G401 (cell line): ENCODE measurements around the gene ARHGAP42. TPM values are rescaled to one million over a fixed set of nuclear protein-coding genes. Genes with fewer than 3 reads are reported as not detected.

Experiments
- DNase-seq: peaks from one replicate; pipeline ENCODE4 v3.0.0-alpha.2; 2015; ENCODE audit warnings: low spot score
- in situ Hi-C: cut with HindIII; loops from 2 replicates; pipeline ENCODE4 v1.10.0; 2016; ENCODE audit warnings: low sequenced_read_pairs, mixed read lengths
- total RNA-seq: library from RNA; depleted of rRNA; stranded (reverse); fragments of >200 nt; shearing (Covaris generic); gene quantifications from 2 replicates; pipeline ENCODE4 v1.2.3, GENCODE V29; 2014

The ARHGAP42 gene
- total RNA-seq, 1 experiment from 2014 or later = not detected

DNA sequence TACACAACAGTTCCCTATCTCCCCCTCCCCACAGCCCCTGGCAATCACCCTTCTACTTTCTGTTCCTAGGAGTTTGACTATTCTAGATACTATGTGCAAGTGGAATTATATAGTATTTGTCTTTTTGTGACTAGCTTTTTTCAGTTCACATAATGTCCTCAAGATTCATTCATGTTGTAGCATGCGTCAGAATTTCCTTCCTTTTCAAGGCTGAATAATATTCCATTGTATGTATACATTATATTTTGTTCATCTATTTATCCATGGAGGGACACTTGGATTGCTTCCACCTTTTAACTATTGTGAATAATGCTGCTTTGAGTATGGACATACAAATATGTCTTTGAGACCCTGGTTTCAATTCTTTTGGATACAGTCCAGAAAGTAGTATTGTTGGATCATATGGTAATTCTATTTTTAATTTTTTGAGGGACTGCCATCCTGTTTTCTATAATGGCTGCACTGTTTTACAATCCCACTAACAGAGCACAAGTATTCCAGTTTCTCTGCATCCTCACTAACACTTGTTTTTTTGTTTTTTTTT lies 128.8 kb downstream of the ARHGAP42 start:
- in situ Hi-C loops = no loop called here
- no peak for DNase-seq

DNA sequence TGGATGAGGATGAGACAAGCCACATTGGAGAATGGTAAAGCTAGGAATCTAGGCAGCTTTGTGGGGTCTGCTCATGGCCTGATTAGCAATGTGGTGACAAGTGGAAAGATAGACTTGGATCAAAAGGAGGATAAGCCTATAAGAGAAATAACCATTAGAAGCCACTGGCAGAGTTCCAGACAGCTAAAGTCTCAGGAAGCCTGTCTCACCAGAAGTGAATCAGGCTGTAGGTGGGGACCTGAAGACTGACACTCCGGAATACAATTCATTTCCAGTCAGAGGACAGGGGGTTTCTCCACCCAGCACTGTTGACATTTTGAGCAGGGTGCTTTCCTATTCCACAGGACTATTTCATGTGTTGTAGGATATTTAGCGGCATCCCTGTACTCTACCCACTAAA lies 129.7 kb downstream of the ARHGAP42 start:
- in situ Hi-C loops = no loop called here
- no peak for DNase-seq

DNA sequence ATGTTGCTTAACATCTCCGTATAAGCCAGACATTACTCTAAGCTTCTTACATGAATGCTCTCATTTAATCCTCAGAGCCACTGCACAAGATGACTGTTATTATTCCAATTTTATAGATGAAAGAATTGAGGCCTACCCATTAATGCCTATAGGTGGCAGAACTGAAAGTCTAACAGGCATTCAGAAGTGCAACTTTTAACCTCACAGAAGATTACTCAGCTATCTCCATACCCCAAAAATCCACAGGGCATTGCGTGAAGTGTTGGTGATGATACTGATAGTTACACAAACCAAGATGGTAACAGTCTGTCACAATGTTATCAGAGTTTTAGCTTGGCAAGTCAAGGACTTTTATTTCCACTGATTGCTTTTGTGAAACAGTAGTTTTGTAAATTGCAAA lies 130.5 kb downstream of the ARHGAP42 start:
- in situ Hi-C loops = no loop called here
- no peak for DNase-seq

DNA sequence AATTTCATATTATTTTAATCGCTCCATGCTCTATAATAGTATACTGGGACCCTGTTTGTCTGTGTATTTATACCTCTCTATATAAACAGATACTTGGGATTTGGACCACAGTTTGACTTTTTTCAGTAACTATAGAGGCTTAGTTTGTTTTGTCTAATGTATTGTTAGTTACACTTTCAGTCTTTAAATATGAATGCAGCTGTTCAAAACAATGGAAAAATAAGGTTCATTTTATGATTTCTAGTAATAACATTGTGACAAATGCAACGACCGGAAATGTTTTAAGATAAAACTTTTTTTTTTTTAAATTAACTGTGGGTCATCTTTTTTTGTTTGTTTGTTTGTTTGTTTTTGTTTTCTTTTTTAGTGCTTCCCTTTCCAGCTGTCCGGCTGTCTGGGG lies 133.5 kb downstream of the ARHGAP42 start:
- DNase-seq = no peak
- in situ Hi-C loops = no loop called here

DNA sequence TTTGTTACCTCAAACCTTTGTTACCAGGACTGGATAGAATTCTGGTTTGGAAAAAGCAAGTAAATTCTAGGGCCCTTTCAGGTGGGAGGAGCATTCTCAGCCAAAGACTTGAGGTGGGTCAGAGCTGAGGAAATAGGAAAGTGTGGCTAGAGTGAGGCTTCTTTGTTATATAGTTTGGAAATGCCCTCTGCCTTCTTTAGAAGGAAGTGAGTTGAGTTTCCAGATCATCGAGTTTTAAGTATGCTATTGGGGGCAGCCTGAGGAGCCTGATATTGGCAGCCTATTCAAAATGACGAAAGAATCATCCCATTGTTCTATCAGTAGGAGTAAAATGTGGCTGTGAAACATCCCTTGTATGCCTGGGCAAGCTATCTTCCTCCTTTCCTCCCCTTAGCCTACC lies 134.1 kb downstream of the ARHGAP42 start:
- no peak for DNase-seq

DNA sequence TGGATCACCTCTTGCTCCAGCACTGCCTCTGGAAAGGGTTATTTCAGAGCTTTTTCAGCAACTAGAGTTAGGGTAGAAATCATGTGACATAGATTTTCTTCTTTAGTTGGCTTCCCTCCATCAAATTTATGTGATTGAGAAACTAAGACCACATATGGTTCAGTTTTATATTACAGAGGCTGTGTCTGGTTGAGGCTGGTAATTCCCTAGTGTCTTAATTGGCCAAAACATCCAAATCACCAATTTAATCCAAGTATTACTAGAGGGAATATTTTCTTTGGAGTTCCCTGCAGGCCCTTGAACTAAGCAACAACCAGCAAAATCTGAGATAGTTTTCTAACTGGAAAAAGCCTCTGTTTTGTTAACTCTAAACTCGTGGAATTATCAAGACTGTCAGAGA lies 136.3 kb downstream of the ARHGAP42 start:
- DNase-seq = no peak
- in situ Hi-C loops = no loop called here

More for the DNA sequence above, 134.1 kb downstream of the ARHGAP42 start:
- in situ Hi-C loops = no loop called here

DNA sequence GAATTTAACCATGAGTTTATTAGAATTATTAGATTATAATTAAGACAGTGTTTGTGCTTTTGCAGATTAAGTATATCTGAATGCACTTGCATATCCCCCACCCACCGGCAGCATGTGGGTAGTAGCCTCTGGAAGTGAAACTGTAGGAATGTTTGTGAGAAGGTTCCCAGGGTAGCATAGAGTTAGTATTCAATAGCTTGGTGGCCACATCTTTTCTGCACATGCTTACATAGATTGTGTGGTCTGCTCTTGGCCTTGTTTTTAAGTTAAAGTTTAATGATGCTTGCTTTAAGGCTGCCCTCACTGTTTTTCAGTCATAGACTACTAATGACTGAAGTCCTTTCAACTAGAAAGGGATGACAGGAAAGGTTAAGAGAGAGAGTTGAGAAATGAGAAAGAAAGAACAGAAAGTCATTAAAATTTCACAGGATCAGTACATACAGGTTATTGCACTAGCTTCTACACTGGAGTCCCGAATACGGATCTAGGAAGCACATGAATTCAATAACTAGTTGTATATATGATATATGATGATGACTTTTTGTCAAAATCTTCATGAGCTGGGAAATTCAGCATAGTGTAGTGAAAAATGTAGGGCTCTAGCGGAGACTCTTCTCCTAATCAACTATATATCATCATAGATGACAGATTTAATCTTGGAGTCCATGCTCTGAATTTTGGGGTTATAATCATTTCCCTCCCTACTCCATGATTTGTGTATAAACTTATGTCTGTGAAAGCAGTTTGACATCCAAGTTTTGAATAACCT lies 137.1 kb downstream of the ARHGAP42 start:
- no peak for DNase-seq
- in situ Hi-C loops = no loop called here

DNA sequence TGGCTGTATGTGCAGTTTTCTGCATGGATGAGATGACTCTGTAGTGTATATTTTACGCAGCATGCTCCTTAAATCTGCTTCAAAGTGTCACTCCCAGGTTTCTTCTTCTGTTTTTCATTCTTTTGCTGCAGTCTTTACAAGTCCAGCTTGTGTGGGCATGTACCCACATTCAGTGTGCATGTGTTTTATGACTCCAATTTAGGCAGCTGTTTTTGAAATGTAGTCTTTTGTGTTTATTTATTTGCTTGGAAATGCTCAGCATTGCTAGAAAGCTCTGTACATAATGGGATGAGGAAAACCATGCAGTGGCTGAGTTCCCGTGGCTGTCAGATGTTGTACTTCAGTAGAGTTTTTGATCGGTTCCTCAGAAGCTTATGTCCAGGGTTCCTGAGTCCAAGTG lies 138.5 kb downstream of the ARHGAP42 start:
- no peak for DNase-seq
- in situ Hi-C loops = no loop called here

DNA sequence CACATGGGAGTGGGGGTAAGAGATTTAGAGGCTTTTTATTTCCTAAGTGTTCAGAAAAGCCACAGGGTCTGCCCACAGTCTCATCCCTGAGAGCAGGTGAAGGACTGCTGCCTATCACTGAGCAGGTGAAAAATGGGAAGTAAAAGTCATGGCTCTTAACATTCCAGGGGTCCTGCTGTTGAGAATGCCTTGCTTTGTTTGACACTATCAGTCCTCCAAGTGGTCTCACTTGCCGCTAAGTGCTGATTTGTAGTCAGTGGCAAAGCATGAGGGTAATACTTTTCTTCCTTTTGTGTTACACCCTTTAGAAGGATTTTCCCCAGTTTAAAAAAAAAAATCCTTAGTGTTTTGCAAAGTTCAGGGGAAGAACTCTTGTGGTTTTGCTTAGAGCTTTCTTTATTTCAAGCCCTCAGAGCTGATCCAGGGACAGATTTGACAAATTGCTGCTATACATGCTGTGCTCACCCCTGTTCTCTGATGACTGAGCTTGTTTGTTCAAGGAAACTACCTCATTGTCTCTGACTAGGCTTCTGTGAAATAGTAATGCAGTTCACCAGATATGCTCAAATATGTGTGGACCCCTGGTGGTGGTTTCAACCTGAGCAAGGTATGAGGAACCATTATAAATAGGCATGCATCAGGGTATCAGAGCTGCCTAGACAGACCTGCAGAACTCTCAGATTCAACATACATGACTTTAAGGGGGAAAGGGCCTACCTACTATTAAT lies 141.0 kb downstream of the ARHGAP42 start:
- no peak for DNase-seq
- in situ Hi-C loops = no loop called here

DNA sequence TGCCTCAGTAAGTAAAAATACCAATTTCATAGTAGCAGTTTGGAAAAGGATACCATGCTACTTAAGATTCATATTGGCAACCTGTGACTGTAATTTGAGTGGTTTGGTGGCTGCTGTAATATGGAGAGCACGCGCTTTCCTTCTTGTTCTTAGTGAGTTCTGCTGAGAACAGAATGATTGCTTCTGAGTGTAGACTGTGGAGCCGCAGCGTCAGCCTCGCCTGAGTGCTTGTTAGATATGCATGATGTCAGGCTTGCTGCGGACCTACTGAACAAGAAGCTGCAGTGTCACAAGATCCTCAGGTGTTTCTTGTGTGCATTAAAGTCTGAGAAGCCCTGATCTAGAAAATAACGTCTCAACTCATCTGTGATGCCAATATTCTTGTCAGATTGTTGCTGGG lies 143.2 kb downstream of the ARHGAP42 start:
- DNase-seq = no peak
- in situ Hi-C loops = no loop called here

DNA sequence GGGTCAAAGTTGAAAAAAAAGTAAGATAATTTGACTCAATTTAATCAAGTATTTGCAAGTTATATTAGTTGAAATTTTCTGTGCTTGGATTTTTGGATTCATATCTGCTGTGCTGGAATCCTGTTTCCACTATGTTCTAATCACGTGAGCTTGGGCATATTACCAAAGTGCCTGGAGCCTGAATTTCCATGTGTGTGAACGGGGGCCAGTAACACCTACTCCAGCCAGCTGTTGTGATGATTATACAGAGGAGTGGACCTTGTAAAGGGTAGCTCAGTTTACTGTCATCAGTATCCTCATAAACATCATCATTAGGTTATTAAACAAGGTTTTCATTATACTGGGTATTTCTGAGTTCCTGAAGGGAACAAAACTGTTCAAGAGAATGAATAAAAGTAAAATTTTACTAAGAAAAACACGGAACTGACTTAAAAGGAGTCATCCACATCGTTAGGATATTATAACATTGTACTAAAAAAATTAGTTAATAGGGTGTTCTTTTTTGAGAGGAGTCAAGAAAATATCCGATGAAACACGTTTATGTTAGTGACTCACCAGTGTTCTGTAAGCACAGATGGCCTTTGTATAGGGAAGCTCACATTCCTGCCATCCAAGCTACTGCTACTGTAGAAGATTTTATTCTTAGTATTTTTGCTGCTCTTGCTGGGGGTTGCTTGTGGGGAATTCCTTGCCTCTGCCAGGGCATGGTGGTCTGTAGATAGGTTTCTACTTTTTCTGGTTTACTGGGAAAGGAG lies 144.1 kb downstream of the ARHGAP42 start:
- DNase-seq = no peak
- in situ Hi-C loops = no loop called here

DNA sequence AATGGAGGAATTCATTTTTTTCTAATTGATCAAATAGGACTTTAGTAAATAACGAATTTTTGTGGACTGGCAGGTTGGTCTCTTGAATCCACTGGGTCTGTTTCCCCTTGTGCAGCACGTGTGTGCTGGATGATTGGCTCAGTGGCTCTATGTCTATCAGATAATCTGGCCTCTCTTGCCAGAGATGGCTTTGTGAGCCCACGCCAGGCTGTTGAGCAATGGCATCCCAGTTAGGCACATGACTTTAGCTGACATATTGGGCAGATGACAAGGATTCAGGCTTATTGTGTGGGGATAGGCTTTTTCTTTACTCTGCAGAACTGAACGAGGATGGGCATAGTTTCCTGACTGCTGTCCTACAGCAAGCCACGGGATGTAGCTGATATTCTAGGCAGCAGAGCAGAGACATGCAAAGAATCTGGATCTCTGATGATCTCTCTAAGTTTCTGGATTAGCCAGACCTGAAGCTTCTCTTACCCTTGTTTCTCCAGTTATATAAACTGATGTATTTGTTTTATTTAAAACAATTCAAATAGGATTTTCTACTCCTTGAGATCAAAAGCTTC lies 144.9 kb downstream of the ARHGAP42 start:
- in situ Hi-C loops = no loop called here
- no peak for DNase-seq

DNA sequence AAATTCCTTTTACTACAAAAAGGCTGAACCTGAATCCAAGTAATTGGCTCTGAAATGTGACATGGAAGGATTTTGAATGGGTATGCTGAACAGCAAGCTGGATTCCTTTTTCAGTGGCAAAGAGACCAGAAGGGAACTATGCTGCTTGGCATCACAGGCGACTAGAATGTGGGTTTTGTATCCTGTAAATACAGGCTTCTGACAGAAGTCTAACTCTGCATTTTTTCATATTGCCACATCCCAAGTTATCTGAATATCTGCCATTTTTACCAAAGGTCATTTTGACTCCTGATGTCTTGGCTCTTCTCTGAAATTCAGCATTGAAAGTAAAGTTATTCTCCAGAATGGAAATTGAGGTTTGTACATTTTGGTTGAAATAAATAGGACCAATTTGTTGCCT lies 145.7 kb downstream of the ARHGAP42 start:
- in situ Hi-C loops = no loop called here
- no peak for DNase-seq

DNA sequence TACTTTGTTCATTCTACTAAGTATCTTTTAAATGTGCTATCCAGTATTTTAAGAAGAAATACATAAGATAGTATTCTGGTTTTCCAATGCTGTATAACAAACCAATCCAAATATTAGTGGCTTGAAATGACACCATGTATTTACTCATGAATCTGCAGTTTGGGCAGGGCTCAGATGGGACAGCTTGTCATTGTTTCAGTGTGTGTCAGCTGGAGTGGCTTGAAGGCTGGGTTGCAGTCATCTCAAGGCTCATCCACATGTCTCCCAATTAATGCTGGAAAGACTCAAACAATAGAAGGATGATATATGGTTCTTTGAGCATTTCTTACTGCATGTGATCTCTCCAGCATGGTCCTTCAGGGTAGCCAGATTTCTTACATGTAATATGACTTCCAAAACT lies 146.2 kb downstream of the ARHGAP42 start:
- in situ Hi-C loops = no loop called here
- no peak for DNase-seq

DNA sequence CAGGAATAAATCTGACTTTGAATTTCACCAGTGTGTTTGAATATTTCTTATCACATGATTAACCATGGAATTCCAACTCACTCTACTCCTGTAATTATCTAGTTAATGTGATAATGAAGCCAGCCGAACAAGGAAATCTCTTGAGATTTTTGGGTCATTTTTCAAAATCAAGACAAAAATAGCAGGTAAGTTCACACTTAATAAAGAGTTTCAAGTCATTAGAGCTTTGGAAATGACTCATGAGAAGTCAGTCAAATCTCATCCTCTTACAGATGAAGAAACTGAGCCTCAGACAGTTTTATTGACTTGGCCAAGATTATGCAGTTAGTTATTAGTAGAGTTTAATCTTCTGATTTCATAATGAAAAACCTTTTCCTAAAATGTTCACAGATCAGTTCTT lies 148.8 kb downstream of the ARHGAP42 start:
- no peak for DNase-seq
- in situ Hi-C loops = no loop called here

DNA sequence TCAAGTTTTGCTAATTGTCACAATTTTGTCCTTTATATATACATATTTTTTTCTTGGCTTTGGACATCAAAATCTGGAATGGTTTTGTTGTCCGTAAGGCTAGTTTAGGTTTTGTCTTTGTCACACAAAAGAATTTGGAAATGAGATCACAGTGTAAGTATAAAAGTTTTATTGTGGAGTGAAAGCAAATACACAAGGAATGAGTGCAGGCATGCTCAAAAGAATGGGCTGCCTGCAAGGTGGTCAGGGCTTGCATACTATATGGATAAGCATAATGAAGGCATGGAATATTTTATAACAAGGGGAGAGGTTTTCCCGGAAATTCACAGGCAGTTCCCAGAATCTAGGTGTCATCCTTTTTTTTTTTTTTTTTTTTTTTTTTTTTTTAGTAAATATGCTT lies 150.2 kb downstream of the ARHGAP42 start:
- in situ Hi-C loops = no loop called here
- DNase-seq = no peak

DNA sequence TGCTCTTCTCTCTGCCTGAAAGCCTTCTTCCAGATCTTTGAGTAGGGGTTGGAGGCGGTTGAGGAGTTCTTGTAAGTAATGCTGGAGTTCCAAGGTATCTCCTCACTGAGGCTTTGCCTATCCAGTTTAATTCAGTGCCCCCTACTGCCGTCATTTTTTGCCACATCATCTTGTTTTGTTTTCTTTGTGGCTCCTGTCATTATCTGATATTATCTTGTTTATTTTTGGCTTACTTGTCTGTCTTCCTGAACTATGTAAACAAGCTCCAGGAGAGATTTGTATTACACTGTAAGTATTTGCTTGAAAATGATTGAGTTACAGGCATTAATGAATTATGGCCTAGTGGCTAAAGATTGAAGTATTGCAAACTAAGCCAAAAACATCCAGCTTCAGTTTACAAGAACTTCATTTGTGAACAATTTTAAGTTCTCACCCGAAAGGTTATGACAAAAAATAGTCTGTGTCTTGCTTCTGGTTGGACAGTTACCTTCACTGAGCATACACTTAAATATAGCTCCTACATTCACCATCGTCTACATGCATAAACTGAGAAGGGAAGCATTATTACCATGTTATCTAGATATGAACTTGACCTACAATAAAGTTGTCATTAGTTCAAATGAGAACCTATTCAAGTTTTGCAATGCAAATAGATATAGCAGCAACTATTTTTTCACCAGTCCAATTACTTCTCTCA lies 154.8 kb downstream of the ARHGAP42 start:
- in situ Hi-C loops = no loop called here
- no peak for DNase-seq

DNA sequence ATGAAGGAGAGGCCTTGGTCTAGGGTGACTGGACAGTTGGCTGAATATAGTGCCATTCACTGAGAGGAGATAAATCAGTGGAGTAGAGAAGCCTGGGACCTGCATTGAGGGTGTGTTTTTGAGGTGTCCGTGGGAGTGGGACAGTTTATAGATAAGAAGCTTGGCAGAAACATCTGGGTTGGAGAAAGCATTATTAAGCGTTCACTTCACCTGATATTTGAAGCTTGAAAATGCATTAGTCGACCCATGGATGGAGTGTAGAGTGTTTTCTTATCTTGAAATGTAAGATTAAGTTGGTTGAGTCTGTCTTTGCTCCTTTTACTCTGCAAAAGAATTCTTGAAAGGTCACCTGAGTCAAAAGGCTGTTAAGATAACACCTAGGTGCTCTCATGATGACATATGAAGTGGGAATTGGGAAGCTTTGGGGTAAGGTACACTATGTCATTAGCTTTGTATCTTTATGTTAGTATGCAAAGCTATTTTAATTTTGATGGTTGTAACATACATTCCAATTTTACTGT lies 160.7 kb downstream of the ARHGAP42 start:
- in situ Hi-C loops = no loop called here
- DNase-seq = no peak
